GM20000 (cell line): Measurements from ENCODE around the gene GJB5.
"Not testable (repeated sequence)": the region's sequence is repeated elsewhere in the genome, so short reads cannot be mapped to it uniquely, and the experiment has no call there.

Experiments used
- DNase-seq: peaks from one replicate; pipeline ENCODE4 v3.0.0; 2012; ENCODE audit warnings: low spot score
- TF ChIP-seq, protein P1 (sequence below): IDR thresholded peaks from 2 replicates; pipeline ENCODE4 v1.5.1; 2012; ENCODE audit warnings: mild to moderate bottlenecking, control low read depth; ENCODE audit errors: extremely low read depth, missing control alignments

The GJB5 gene

DNA sequence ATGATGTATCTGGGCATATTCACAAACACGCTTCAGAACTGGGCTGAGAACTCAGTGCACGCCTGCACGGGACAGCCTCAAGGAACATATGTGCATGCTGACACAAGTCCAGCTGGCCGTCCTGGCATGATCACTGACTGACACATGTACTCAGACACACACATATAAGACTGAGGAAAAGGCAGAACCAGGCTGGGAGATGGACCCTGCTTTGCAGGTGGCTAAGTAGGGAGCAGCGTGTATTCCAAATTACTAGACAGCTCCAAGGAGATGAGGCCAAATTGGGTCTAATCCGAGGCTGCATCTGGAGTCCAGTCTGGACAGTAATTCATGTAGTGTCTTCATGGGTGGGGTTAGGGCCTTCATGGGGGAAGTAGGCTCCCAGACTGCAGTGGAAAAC lies 41.4 kb upstream of the GJB5 start:
- DNase-seq, result no peak
- TF ChIP-seq, protein P1, sequence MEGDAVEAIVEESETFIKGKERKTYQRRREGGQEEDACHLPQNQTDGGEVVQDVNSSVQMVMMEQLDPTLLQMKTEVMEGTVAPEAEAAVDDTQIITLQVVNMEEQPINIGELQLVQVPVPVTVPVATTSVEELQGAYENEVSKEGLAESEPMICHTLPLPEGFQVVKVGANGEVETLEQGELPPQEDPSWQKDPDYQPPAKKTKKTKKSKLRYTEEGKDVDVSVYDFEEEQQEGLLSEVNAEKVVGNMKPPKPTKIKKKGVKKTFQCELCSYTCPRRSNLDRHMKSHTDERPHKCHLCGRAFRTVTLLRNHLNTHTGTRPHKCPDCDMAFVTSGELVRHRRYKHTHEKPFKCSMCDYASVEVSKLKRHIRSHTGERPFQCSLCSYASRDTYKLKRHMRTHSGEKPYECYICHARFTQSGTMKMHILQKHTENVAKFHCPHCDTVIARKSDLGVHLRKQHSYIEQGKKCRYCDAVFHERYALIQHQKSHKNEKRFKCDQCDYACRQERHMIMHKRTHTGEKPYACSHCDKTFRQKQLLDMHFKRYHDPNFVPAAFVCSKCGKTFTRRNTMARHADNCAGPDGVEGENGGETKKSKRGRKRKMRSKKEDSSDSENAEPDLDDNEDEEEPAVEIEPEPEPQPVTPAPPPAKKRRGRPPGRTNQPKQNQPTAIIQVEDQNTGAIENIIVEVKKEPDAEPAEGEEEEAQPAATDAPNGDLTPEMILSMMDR, result no peak

DNA sequence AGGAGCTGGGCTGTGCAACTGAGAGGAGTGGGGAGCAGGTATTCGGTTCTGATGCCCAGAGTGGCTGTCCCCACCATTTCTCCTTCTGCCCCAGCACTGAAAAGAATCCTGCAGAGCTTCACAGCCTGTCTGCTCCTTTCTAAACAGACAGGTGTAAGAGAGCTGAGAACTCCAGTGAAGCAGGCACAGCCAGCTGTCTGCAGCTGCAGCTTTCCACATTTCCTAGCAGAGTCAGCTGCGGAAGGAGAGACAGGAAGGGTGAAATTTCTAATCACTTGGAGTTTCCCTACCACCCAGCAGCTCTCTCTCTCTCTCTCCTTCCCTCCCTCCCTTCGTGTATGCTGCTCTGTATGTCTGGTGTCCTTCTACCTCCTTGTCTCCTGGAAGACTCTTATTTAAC lies 40.5 kb upstream of the GJB5 start:
- TF ChIP-seq, protein P1, result no peak
- no peak for DNase-seq

DNA sequence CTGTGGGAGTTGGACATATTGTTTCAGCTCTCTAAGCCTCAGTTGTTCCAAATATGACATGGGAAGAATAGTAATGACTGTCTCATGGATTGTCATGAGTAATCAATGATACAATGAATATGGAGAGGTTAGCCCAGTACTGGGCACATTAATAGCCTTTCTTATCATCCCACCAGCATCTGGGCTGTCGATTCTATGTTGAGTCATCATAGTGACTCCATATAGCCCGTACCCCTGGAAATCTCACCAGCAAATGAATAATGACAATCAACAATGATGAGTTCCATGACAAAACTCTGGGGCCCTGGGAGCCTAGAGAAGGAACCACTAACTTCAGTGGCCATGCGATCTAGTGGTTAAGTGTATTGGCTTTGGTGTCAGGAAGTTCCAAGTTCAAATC lies 39.7 kb upstream of the GJB5 start:
- no peak for DNase-seq
- TF ChIP-seq, protein P1, result no peak

DNA sequence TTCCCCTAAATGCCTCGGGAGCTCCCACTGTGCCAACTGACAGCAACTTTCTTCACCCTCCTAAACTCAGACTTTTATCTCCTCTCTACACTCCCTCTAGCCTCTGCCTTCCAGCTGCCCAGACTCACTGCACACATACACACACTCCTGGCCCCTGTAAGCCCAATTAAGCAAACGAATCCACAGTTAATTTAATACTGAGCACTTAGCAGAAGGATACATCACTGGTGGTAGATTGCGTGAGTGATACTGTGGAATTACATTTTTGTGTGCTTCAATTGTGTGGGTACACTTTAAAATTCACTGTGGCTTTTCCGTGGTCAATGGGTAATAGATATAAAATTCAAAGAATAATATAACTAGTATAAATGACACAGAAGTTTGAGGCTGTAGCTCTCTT lies 33.6 kb upstream of the GJB5 start:
- no peak for DNase-seq
- TF ChIP-seq, protein P1, result no peak

DNA sequence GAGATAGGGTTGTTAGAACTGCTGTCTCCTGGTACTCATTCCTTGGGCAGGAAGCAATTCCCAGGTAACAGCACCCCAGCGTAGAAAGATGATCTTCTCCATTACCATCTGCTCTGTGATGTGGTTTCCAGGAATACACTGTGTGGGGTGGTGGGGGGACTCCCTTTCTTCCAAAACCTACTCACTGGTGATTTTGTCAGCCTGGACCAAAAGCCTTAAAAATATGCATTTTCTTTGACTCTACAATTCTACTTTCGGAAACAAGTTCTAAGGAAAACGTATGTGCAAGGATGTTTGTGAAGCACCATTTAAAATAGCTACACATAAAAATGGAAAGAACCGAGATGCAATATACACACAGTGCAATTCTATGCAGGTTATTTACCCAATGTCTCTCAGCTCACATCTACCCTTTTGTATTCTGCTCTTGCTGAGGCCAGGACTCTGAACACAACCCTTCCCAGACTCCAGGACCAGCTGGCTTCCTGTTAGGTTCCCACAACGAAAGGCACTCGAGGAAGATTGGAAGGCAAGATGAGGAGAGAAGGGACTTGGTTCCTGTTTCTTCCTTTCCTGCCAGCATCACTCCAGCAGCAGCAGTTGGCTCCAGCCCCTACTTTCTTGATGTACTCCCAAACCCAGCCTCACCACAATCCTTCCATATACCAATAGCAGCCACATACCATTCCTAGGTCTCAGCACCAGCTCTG lies 33.0 kb upstream of the GJB5 start:
- DNase-seq, result no peak
- TF ChIP-seq, protein P1, result no peak

DNA sequence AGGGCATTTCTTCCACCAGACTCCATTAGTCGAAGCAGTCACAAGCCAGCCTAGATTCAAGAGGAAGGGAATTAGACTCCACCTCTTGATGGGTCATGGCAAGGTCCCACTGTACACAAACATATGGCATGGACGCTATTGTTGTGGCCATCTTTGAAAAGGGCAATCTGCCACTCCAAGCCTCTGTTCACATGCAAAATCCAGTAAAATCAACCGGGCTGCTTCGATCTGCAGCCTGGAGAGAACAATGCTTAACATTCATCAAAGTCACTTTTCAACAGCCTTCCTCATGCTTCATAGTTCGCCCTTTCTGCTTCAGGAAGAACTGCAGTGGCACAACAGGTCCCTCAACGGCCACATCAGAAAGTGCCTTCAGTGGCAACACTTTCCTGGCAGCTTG lies 28.0 kb upstream of the GJB5 start:
- DNase-seq, result no peak
- TF ChIP-seq, protein P1, result no peak

DNA sequence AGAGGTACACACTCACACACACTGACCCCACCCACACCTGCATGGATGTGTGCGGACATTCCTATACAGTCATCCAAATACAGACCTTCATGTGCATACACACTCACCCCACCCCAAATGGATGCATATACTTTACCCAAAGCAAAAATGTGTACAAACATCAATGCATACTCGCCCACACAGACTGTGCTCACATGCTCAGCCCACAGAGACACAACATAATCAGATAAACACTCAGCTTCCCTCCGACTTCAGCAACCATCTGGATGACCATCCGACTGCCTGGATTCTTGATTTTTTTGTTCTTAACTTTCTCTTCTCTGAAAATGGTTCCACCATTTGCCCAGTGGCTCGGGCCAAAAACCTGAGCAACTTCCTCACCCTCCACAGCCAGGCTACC lies 24.4 kb upstream of the GJB5 start:
- TF ChIP-seq, protein P1, result no peak
- no peak for DNase-seq

DNA sequence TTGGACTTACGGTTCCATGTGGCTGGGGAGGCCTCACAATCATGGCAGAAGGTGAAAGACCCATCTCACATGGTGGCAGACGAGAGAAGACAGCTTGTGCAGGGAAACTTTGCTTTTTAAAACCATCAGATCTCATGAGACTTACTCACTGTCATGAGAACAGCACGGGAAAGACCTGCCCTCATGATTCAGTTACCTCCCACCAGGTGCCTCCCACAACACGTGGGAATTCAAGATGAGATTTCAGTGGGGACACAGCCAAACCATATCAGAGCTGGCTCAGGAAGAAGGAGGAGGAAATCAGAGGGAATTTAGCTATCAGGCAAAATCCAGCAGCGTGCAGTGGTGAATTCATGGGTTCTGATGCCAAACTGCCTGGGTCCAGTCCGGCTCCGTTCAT lies 22.0 kb upstream of the GJB5 start:
- not testable (repeated sequence) for DNase-seq
